Smooth muscle cell (in vitro differentiated cells): Measurements from ENCODE around the gene NINL. TPM values are rescaled to one million over a fixed set of nuclear protein-coding genes. Genes with fewer than 3 reads are reported as not detected.

ENCODE experiments used
- DNase-seq: peaks from one replicate; lab custom pipeline; 2025; ENCODE audit not compliant: unreplicated experiment; lab: John Stamatoyannopoulos, UW
- H2AFZ ChIP-seq: fragments of 200-600 bp; sonication (generic); 2 replicates; pipeline ENCODE4 v1.6.0; 2016; ENCODE audit warnings: antibody characterized with exemption, low read depth, mild to moderate bottlenecking
- H3F3A ChIP-seq: fragments of 200-600 bp; sonication (generic); 2 replicates; pipeline ENCODE4 v1.6.0; 2017; ENCODE audit warnings: antibody characterized with exemption, low read depth
- H3K27ac ChIP-seq: fragments of 200-600 bp; sonication (generic); 2 replicates; pipeline ENCODE4 v1.5.1; 2016; ENCODE audit warnings: low read depth, mild to moderate bottlenecking
- H3K27me3 ChIP-seq: fragments of 200-600 bp; sonication (generic); 2 replicates; pipeline ENCODE4 v1.6.1; 2016; ENCODE audit warnings: low read depth, mild to moderate bottlenecking
- H3K36me3 ChIP-seq: fragments of 200-600 bp; sonication (generic); 2 replicates; pipeline ENCODE4 v1.5.1; 2016; ENCODE audit warnings: low read depth
- H3K4me1 ChIP-seq: fragments of 200-600 bp; sonication (generic); 2 replicates; pipeline ENCODE4 v1.5.1; 2016; ENCODE audit warnings: low read depth
- H3K4me2 ChIP-seq: fragments of 200-600 bp; sonication (generic); 2 replicates; pipeline ENCODE4 v1.6.0; 2016; ENCODE audit warnings: mild to moderate bottlenecking
- H3K4me3 ChIP-seq: fragments of 200-600 bp; sonication (generic); 2 replicates; pipeline ENCODE4 v1.5.1; 2016; ENCODE audit warnings: mild to moderate bottlenecking
- H3K79me2 ChIP-seq: fragments of 200-600 bp; sonication (generic); 2 replicates; pipeline ENCODE4 v1.6.0; 2016; ENCODE audit warnings: low read depth, mild to moderate bottlenecking
- H3K9ac ChIP-seq: fragments of 200-600 bp; sonication (generic); 2 replicates; pipeline ENCODE4 v1.6.0; 2016; ENCODE audit warnings: low read depth
- H3K9me3 ChIP-seq: fragments of 200-600 bp; sonication (generic); replicated peaks from 2 replicates; pipeline ENCODE4 v1.5.1; 2016; ENCODE audit warnings: low read depth
- H4K20me1 ChIP-seq: fragments of 200-600 bp; sonication (generic); 2 replicates; pipeline ENCODE4 v1.6.0; 2016; ENCODE audit warnings: low read depth
- CTCF ChIP-seq: fragments of 200-600 bp; sonication (generic); IDR thresholded peaks from 2 replicates; pipeline ENCODE4 v1.5.1; 2017; ENCODE audit warnings: borderline replicate concordance, mild to moderate bottlenecking, antibody characterized with exemption; ENCODE audit not compliant: insufficient read depth, poor library complexity, severe bottlenecking
- WGBS: methylation state at CpG from one replicate; pipeline ENCODE4 v1.1.7; 2016; ENCODE audit warnings: low lambda C conversion rate; 5-methylcytosine and 5-hydroxymethylcytosine counted together
- polyA plus RNA-seq: library from polyadenylated mRNA; unstranded; fragments of >200 nt; fragmentation: Nextera tagmentation; extraction: Ambion mirVana; gene quantifications from 2 replicates; pipeline ENCODE4 v1.2.1, GENCODE V29; 2016
- total RNA-seq: library from RNA; depleted of rRNA; stranded (reverse); fragments of >200 nt; gene quantifications from 2 replicates; pipeline ENCODE4 v1.2.3, GENCODE V29; 2014

NINL gene
- total and polyA plus RNA-seq, 2 experiments from 2014 or later: 10.7 to 12.2 TPM

- peaks cover 5% of the 10 kb centered on the region for H3K4me1 ChIP-seq
- H2AFZ ChIP-seq: no peak overlapping the region
- peak overlapping the region; percentile 73 for H3K27ac ChIP-seq
- no peak for TF ChIP-seq CTCF
- H3F3A ChIP-seq: peaks cover 12% of the 10 kb centered on the region
- peak overlapping the region; percentile 69 for H3K4me2 ChIP-seq
- H3K4me3 ChIP-seq: no peak overlapping the region
- H3K9ac ChIP-seq: peak overlapping the region; percentile 25
- WGBS: 77% methylated on average over 9 of the region's 9 CpGs
- no peaks in the 10 kb centered on the region for H3K36me3 ChIP-seq
- H3K27me3 ChIP-seq: no peaks in the 10 kb centered on the region
- H3K9me3 ChIP-seq: no peaks in the 10 kb centered on the region
- H3K79me2 ChIP-seq: peaks cover 60% of the 10 kb centered on the region
- no peak for DNase-seq
- H4K20me1 ChIP-seq: peaks cover 66% of the 10 kb centered on the region
These were observed 58.9 kb downstream of the NINL start for GRCh38 chr20:25526446-25526845.

- Histone ChIP-seq H2AFZ (no peak overlapping the region), H3K27ac (peak overlapping the region; percentile 73), H4K20me1 (peaks cover 65% of the 10 kb centered on the region), H3K79me2 (peaks cover 54% of the 10 kb centered on the region), H3K4me1 (peaks cover 5% of the 10 kb centered on the region), H3K4me2 (peak overlapping the region; percentile 69), H3K36me3 (no peaks in the 10 kb centered on the region), H3F3A (peaks cover 12% of the 10 kb centered on the region), H3K9ac (peak overlapping the region; percentile 5), H3K4me3 (no peak overlapping the region), H3K9me3 (no peaks in the 10 kb centered on the region), H3K27me3 (no peaks in the 10 kb centered on the region)
- WGBS: 52% methylated on average over 2 of the region's 2 CpGs
- no peak for DNase-seq
- TF ChIP-seq CTCF: no peak
These were observed 59.5 kb downstream of the NINL start for GRCh38 chr20:25525867-25526266.

GRCh38 chr20:25525295-25525694, 60.0 kb downstream of the NINL start:
- Histone ChIP-seq H3K27ac (peak overlapping the region; percentile 73), H3K9me3 (no peaks in the 10 kb centered on the region), H3K79me2 (peaks cover 51% of the 10 kb centered on the region), H3K27me3 (no peaks in the 10 kb centered on the region), H3F3A (peaks cover 12% of the 10 kb centered on the region), H4K20me1 (peaks cover 64% of the 10 kb centered on the region), H3K36me3 (no peaks in the 10 kb centered on the region), H3K4me2 (peak overlapping the region; percentile 24), H2AFZ (no peak overlapping the region), H3K9ac (peak overlapping the region; percentile 5), H3K4me1 (peaks cover 5% of the 10 kb centered on the region), H3K4me3 (no peak overlapping the region)
- TF ChIP-seq CTCF: no peak
- DNase-seq: no peak
- 72% methylated on average over 6 of the region's 6 CpGs for WGBS

- Histone ChIP-seq H3K4me2 (no peak overlapping the region), H3K79me2 (peaks cover 28% of the 10 kb centered on the region), H3K9me3 (peaks cover 2% of the 10 kb centered on the region), H3F3A (peaks cover 8% of the 10 kb centered on the region), H4K20me1 (peaks cover 41% of the 10 kb centered on the region), H2AFZ (no peak overlapping the region), H3K4me3 (no peak overlapping the region), H3K27ac (no peak overlapping the region), H3K36me3 (no peaks in the 10 kb centered on the region), H3K4me1 (peaks cover 5% of the 10 kb centered on the region), H3K9ac (no peak overlapping the region), H3K27me3 (no peaks in the 10 kb centered on the region)
- no peak for DNase-seq
- TF ChIP-seq CTCF: no peak
- WGBS: 99% methylated on average over 2 of the region's 2 CpGs
These were observed 63.9 kb downstream of the NINL start for GRCh38 chr20:25521382-25521781.
